Natural killer cell (primary cell): ENCODE results near the gene TMEM176A. TPM values are rescaled to one million over a fixed set of nuclear protein-coding genes. Genes with fewer than 3 reads are reported as not detected.

Experiments
- ATAC-seq, 3 donors: fragments of 150-1000 bp in 2 of 3; fragments of 200-7000 bp in 1 of 3; cut with Tn5 transposase; 1 replicate in 1 of 3; 2 replicates in 2 of 3; pipeline ENCODE4 v1.10.0; 2021; ENCODE audit warnings: mild to moderate bottlenecking in 2 of 3, moderate library complexity in 2 of 3
- DNase-seq, 2 donors: peaks; one replicate each; pipeline versions ENCODE4 v3.0.0 to v3.0.0-alpha.2; 2013 to 2021; ENCODE audit warnings: mixed read lengths in 1 of 2
- H3K27ac ChIP-seq: one replicate; pipeline ENCODE4 v1.5.1; 2013; ENCODE audit warnings: mild to moderate bottlenecking, low read length
- H3K27me3 ChIP-seq: one replicate; pipeline ENCODE4 v1.6.1; 2013; ENCODE audit warnings: low read length; ENCODE audit not compliant: control insufficient read depth, insufficient read depth
- H3K36me3 ChIP-seq: one replicate; pipeline ENCODE4 v1.6.1; 2013; ENCODE audit warnings: low read length; ENCODE audit not compliant: control insufficient read depth, insufficient read depth
- H3K4me1 ChIP-seq: one replicate; pipeline ENCODE4 v1.6.1; 2013; ENCODE audit warnings: low read length; ENCODE audit not compliant: control insufficient read depth, insufficient read depth
- H3K4me3 ChIP-seq: one replicate; pipeline ENCODE4 v1.5.1; 2013; ENCODE audit warnings: low read length
- H3K9me3 ChIP-seq: one replicate; pipeline ENCODE4 v1.6.1; 2013; ENCODE audit warnings: low read length; ENCODE audit not compliant: control insufficient read depth, insufficient read depth
- H3K27ac Mint-ChIP-seq, 2 donors: one replicate each; pipeline ENCODE4 v1.8.0; 2022; ENCODE audit warnings: mild to moderate bottlenecking in 2 of 2, mixed read lengths in 2 of 2, moderate library complexity in 1 of 2
- H3K27me3 Mint-ChIP-seq, 2 donors: one replicate each; pipeline ENCODE4 v1.8.0; 2022; ENCODE audit warnings: low read depth in 2 of 2, mixed read lengths in 2 of 2
- H3K36me3 Mint-ChIP-seq: one replicate; pipeline ENCODE4 v1.8.0; 2022; ENCODE audit warnings: mixed read lengths
- H3K4me1 Mint-ChIP-seq, 2 donors: one replicate each; pipeline ENCODE4 v1.8.0; 2022; ENCODE audit warnings: mixed read lengths in 2 of 2
- H3K4me3 Mint-ChIP-seq: one replicate; pipeline ENCODE4 v1.8.0; 2022; ENCODE audit warnings: mild to moderate bottlenecking, moderate library complexity, mixed read lengths
- H3K9me3 Mint-ChIP-seq, 2 donors: one replicate each; pipeline ENCODE4 v1.8.0; 2022; ENCODE audit warnings: mixed read lengths in 2 of 2
- CTCF ChIP-seq: fragments of 200-600 bp; IDR thresholded peaks from one replicate; pipeline ENCODE4 v1.8.0; 2022; ENCODE audit warnings: antibody characterized with exemption
- WGBS: methylation state at CpG from one replicate; pipeline ENCODE4 v1.1.7; 2013; ENCODE audit warnings: missing lambda C conversion rate; ENCODE audit not compliant: insufficient coverage; 5-methylcytosine and 5-hydroxymethylcytosine counted together
- intact Hi-C: fragments of 100-400 bp; cut with micrococcal nuclease; formaldehyde crosslinking; loops from one replicate; pipeline ENCODE4 v1.14.2; 2022
- total RNA-seq, 4 donors: library from RNA; stranded (reverse); fragments of 120-200 nt in 1 of 4; gene quantifications; one replicate each; pipeline versions ENCODE4 v1.2.3 to v1.2.4, GENCODE V29; 2013 to 2022

TMEM176A gene
- total RNA-seq, 3 donors from 2014 or later (not counting 1 experiment from before 2014, with no cell fraction given): 2.0 TPM; not detected in 2

- ATAC-seq: no peak
- Mint-ChIP-seq H3K4me3 (no peak overlapping the region), H3K36me3 (no peaks in the 10 kb centered on the region), H3K4me1 (no peaks in the 10 kb centered on the region), H3K27me3 (peaks cover 13% of the 10 kb centered on the region in 2 donors), H3K9me3 (no peaks in the 10 kb centered on the region), H3K27ac (no peak overlapping the region)
- Histone ChIP-seq H3K36me3 (no peaks in the 10 kb centered on the region), H3K4me1 (no peaks in the 10 kb centered on the region), H3K4me3 (no peak overlapping the region), H3K9me3 (no peaks in the 10 kb centered on the region), H3K27me3 (peaks cover 2% of the 10 kb centered on the region), H3K27ac (no peak overlapping the region)
- DNase-seq: no peak
- WGBS: 88% methylated on average over 14 of the region's 14 CpGs
- TF ChIP-seq CTCF: no peak
- intact Hi-C loops: no loop called here
Observed at GRCh38 chr7:150846291-150847115, 45.9 kb downstream of the TMEM176A start.

- Histone ChIP-seq H3K36me3 (no peaks in the 10 kb centered on the region), H3K27ac (no peak overlapping the region), H3K27me3 (peaks cover 4% of the 10 kb centered on the region), H3K9me3 (no peaks in the 10 kb centered on the region), H3K4me3 (no peak overlapping the region), H3K4me1 (no peaks in the 10 kb centered on the region)
- no peaks in the 10 kb centered on the region for H3K36me3 Mint-ChIP-seq
- 80% methylated on average over 5 of the region's 5 CpGs for WGBS
- peaks cover 0 to 8% of the 10 kb centered on the region in 2 donors for H3K4me1 Mint-ChIP-seq
- intact Hi-C loops: no loop called here
- H3K4me3 Mint-ChIP-seq: no peak overlapping the region
- H3K27ac Mint-ChIP-seq: no peak overlapping the region
- no peaks in the 10 kb centered on the region for H3K9me3 Mint-ChIP-seq
- peaks cover 20 to 24% of the 10 kb centered on the region in 2 donors for H3K27me3 Mint-ChIP-seq
- no peak for ATAC-seq
- TF ChIP-seq CTCF: no peak
- no peak for DNase-seq
Observed at GRCh38 chr7:150847536-150847935, 47.0 kb downstream of the TMEM176A start.

- Mint-ChIP-seq H3K27ac (no peak overlapping the region), H3K36me3 (no peaks in the 10 kb centered on the region), H3K27me3 (peaks cover 24 to 29% of the 10 kb centered on the region in 2 donors), H3K4me1 (peaks cover 0 to 10% of the 10 kb centered on the region in 2 donors), H3K9me3 (no peaks in the 10 kb centered on the region), H3K4me3 (no peak overlapping the region)
- intact Hi-C loops: no loop called here
- Histone ChIP-seq H3K27me3 (peaks cover 4% of the 10 kb centered on the region), H3K36me3 (no peaks in the 10 kb centered on the region), H3K27ac (no peak overlapping the region), H3K9me3 (no peaks in the 10 kb centered on the region), H3K4me3 (no peak overlapping the region), H3K4me1 (no peaks in the 10 kb centered on the region)
- ATAC-seq: no peak
- WGBS: 88% methylated on average over 8 of the region's 8 CpGs
- no peak for DNase-seq
- TF ChIP-seq CTCF: no peak
Observed at GRCh38 chr7:150848111-150848510, 47.5 kb downstream of the TMEM176A start.
